Heart left ventricle (tissue), 13 donors: ENCODE measurements around the gene RYR3.

Source experiments
- CTCF ChIP-seq, 12 donors: fragments of 200-600 bp; sonication (generic) in 4 of 12; IDR thresholded peaks; one replicate each; pipeline versions ENCODE4 v1.5.0 to v1.8.0; 2018 to 2022; ENCODE audit warnings: antibody characterized with exemption in 12 of 12, mild to moderate bottlenecking in 5 of 12
- POLR2A ChIP-seq, 2 donors: fragments of 450-650 bp; IDR thresholded peaks; one replicate each; pipeline ENCODE4 v1.6.1; 2017; ENCODE audit warnings: antibody characterized with exemption in 2 of 2, mild to moderate bottlenecking in 2 of 2, moderate library complexity in 2 of 2
- donor health status: ischemic (EF 13 %, LVEDD 7.1; RV severe dilation, severe dysfunction).
- donor health status: DM: no; HTN: yes; CAD: no.
- donor health status: DM: no; HTN: no; CAD: no.
- donor health status: ischemic (EF 25% LVEDD 6.9; RV normal size, moderate dysfunction).
- donor health status: ischemic (EF 25% LVEDD 5.7; RV mildly dilated, moderate dysfunction).
- donor health status: ischemic (EF 35%, LVEDD 5.7; RV mildly dilated, moderate dysfunction).
- donor health status: nonischemic (EF 11% LVEDD 7.7; RV severe dilation, severe dysfunction).
- donor health status: DM: yes; HTN: yes; CAD: no.
- donor health status: PGD.
- donor health status: ischemic (EF 29% LVEDD 5.4; RV normal size, mild dysfunction).
- donor health status: nonischemic (EF 23%, LVEDD 6.1; RV moderate dilation, normal function).

- TF ChIP-seq CTCF (IDR thresholded peaks at IDR 0.05) (no peak), POLR2A (IDR thresholded peaks at IDR 0.05) (no peak)
Measured at GRCh38 chr15:33908406-33908805, 597.6 kb downstream of the RYR3 start.
